Embryonic facial prominence (tissue), 1 donor: ENCODE results near the gene MYBBP1A.

Experiments used
- DNase-seq: peaks from one replicate; pipeline ENCODE4 v3.0.0-alpha.2; 2016; ENCODE audit errors: extremely low spot score

MYBBP1A gene

DNA sequence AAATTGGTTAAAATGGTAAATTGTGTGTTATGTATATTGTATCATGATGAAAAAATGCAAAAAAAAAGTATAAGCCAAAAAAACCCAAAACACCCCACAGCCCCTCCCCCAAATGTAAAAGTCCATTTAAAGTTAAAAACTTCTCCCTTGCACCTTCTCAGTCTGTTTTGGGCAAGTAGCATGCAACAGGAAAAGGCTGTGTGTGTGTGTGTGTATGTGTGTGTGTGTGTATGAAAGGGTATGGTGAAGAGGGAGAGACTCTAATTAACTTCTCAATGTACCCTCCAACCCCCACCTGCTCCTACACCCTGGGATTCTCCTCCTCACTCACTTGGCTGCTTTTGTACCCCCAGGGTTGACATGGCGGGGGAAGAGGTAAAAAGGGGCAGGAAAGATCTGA, 14.4 kb upstream of the MYBBP1A start:
- DNase-seq, result no peak

DNA sequence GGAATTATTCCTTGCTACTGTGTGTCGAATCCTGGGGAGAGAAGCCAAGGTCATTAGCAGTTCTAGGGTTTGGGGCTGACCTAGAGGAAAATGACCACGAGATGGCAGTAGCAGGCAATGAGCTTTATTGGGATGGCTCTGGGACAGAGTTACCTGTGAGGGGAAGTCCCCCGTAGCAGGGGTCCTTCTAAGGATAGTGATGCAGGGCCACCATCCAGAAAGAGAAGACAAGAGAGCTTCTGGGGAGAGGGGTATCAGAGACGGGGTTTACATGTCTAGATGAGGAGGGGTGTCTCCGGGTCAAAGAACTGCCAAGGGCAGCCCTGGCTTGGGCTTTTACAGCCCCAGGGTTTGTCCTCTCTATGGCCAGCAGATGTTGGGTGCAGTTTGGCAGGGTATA, 11.6 kb upstream of the MYBBP1A start:
- no peak for DNase-seq

DNA sequence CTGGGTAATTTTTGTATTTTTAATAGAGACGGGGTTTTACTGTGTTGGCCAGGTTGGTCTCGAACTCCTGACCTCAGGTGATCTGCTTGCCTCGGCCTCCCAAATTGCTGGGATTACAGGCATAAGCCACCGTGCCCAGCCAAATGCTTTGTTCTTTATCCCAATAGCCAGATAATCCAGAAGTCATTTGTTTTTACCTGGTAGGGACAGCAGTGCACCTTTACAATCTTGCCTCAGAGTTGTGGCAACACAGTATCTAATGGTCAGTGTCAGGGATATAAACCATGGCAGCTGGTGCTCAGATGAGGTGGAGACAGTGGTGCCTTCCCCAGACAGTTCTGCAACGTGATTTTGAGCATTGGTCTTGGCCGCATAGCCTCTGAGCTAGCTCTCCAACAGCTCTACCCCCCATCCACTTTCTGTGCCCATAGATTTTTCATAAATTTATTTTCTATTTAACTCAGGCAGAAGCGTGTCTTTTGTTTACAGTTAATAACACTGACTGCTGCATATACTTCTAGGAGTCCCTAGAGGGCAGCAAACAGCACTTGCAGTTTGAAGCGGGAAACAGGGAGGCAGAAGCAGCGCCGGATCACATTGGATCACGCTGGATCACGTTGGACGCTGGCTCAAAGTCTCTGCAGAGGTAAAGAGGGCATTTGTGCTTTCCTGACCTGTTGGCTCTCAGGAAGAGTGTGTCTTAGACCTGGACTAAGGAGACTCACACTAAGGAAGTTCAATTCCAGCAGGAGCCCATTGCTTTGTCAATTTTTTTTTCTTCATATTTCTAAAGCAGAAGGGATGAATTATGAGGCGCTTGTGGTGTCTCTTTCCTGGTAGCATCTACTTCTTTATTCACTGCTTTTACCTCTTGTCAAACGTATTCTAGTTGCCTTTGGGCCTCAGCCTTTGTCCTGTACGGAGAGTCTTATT, 10.3 kb upstream of the MYBBP1A start:
- DNase-seq, result peak; percentile 59

DNA sequence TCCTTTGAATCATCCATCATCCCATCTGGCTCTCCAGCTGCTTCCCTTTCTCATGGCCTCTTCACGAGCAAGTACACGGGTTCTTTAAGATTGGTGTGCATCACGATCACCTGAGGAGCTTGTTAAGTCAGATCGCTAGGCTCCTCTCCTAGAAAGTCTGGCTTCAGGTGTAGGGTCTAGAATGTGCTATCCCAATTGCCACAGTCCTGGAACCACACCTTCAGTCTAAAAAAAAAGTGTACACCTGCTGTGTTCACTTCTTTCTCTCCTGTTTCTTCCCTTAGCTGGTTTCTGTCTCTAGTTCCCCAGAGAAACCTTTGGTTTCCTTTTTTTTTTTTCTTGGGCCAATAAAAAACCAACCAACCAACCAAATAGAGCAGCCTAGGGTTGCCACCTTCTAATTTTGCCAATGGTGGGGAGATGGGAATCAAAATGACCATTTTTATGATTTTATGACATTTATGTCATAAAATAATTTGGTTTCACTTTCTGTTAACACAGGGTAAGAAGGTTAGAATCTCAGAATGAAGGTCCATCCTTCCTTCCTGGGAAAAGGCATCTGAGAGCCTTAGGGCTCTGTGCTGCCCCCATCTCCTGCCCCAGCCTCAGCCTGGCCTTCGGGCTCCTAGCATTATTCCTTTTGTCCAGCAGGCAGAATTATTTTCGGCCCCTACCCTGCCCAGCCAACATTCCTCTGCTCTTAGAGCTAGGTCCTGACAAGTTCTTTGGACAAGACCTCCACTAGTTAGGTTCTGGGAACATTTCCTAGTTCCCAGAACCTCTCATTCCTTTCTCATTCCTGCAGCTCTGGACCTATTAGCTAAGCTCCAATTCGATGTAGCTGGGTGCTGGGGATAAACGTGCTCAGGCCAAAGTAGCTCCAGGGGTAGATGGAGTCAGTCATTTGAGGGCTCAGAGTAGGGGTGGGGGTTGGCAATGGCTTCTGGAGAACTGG, 7.1 kb upstream of the MYBBP1A start:
- DNase-seq, result no peak

DNA sequence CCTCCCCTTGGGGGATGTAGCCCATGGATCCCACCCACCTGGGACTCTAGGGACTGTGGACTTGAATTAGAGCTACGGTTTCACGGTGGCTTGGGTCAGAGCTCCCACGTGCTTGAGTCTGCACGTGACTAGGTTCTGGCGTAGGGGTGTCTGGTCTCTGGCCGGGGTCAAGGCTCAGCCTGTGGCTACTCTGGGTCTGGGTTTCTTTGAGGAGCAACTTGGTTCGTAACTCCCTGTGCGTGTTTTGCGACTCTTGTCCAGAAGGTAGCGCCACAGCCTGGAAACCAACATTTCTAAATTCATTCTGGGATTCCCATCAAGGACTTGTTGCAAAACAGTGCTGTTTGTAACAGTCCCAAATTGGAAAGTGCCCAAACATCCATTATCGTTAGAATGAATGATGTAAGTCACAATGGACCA, 5.7 kb upstream of the MYBBP1A start:
- no peak for DNase-seq

DNA sequence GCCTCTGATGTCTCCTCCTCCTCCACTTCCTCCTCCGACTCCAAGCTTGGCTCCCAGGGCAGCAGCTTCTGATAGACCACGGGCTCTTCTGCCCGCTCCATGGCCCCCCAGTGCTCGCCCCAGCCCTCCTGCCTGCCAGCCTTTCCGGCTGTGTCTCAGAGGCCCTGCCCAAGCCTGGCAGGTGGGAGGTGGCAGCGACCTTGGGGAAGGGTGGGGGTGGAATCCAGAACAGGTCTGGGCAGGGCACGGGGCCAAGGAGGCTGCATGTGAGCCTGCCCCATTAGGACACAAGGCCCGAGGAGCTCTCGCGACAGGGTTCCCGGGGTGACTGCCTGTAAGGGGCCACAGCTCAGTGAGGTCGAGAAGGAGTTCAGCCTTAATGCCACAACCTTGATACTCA, 5.2 kb upstream of the MYBBP1A start, which contains the start of gene GGT6:
Gene GGT6, minus strand, starts transcription at position 157 of the 400 bp plus-strand sequence. Its CDS starts 56 bp downstream, at position 101.
- DNase-seq, result no peak

DNA sequence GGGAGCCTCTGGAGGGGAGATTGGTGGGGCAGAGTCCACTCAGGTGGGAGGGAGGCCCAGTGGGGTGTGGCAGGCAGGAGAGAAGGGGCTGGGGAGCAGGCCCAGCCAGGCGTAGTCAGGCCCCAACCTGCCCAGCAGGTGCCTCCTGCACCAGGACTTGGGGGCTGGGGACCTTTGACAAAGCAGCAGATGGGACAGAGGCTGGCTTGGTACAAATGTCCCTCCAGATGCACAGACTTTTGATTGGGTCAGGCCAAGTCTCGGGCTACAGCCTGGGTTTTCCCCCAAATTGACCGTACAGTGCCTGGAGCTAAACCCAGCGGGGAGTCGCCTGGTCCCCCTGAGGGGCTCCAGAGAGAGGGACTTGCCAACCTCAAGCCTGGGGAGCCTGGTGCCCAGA, 4.8 kb upstream of the MYBBP1A start:
- DNase-seq, result no peak

DNA sequence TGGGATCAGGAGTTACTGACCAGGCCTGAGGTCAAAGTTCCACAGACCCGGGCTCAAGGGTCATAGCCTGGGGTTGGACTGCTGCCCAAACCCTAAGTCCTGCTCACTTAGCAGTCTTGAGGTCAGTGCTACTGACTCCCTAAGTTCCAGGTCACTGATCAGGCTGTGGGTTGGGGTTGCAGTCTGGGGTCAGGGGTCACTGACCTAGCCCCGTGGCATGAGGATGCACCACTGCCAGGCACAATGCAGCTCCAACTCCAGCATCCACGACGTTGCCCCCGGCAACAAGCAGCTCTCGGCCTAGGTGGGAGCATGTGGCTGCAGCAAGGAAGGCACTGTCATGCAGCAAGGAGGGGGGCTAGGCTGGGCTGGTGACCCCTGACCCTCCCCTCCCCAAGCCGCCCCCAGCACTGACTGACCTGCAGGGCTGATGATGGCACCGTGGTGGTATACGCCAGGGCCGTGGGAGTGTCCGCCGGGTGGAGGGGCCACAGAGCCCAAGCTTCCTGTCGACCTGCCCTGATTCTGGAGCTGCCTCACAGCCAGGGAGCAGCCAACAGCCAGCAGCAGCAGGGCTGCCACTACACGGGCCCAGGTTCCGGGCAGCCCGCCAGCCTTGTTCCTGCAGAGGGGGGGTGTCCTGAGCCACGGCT, 4.1 kb upstream of the MYBBP1A start:
- DNase-seq, result no peak

DNA sequence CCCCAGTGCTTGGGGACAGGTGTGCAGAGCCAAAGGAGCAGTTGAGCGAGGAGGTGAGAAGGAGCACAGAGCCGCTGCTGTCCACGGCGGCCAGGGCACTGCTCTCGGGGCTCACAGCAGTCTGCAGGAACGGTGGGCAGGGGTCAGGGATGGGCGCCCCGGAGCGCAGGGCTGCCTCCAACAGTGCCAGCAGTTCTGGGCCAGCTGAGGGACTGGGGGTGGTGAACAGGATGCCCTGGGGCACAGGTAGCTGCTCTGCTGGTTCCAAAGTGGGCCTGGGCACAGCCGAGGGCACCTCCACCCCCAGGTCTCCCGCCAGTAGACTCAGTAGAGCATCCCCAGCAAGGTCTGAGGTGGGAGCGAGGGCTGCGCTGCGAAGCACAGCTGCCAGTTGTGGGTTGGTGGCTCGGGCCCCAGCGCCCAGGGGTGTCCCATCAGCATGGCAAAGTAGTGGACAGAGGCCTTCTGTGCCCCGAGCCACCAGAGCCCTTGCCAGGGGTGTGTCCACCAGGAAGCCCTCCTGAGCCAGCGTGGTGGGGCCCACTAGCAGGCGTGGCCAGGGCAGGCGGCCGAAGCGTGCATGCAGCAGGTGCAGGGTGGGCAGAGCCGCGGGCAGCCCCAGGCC, 3.3 kb upstream of the MYBBP1A start:
- no peak for DNase-seq

DNA sequence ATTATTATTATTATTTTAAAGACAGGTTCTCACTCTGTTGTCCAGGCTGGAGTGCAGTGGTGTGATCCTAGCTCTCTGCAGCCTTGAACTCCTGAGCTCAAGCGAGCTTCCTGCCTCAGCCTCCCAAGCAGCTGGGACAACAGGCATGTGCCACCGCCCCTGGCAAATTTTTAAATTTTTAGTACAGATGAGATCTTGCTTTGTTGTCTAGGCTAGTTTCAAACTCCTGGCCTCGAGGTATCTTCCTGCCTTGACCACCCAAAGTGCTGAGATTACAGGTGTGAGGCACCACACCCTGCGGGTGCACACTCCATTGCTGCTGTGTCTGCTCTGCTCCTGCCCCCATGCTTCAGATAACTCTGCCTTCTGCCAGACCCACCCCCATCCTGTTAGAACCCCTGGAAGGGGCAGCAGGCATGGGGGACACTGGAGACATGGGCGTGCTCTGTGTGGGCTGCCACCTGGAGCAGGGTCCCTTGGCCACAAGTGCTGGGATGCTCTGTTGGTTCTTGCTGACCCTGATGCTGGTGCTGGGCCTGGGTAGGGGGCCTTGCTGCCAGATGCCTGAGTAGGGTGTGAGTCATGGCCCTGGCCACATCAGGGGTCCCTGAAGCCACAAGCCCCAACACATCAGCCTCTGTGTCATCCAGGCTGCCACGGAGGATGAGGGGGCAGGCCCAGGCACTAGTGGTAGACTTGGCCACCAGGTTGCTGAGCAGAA, 2.6 kb upstream of the MYBBP1A start:
- DNase-seq, result no peak

DNA sequence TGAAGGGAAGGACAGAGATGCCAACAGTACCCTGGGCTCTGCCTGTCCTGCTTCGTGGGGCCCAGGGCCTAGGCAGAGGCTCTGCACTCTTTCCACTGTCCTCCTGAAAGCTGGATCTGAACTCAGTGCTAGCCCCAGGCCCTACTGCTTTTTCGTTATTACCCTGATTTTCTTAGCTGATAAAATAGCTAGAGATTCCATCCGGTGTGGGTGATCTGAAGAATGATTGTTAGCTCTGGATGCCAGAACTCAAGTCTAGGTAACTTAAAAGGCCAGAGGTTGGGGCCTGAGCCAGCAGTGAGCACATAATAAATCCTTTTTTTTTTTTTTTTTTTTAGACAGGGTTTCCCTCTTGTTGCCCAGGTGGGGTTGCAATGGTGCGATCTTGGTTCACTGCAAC, 1.8 kb upstream of the MYBBP1A start:
- DNase-seq, result no peak

DNA sequence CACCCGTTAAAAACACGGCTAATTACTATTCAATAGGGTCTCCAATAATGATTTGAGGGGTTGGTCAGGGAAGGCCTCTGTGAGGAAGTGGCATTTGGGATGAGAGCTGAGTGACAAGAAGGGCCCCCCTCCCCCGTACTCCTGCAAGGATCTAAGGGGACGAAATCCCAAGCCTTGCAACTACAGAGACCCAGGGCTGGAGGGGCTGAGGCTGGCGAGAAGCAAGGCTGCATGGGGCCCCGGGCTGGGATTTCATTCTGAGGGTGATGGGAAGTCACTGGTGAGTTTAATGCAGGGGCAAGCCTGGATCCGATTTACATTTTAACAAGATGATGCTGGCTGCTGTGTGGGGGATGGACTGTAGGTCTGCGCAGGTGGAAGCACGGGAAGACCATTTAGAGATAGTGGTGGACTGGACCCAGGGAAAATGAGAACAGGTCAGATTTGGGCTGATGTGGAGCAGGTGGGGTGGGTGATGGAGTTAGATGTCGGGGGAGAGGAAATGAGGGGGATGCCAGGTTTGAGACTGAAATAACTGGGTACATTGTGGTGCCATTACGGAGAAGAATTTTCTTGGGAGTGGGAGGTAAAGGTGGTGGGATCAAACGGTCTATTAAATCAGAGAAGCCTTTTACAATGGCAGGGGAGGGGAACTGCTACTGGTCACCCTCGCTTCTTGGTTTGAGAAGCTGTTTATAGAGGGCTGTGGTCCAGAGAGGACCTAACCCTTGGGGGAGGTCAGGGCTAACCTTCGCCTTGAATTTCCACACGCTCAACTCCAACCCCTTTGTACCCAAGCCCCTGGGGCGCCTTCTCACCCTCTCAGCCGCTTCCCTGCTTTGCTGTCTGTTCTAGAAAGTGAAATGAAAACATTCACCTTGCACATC, 932 bp upstream of the MYBBP1A start:
- peak; percentile 51 for DNase-seq

DNA sequence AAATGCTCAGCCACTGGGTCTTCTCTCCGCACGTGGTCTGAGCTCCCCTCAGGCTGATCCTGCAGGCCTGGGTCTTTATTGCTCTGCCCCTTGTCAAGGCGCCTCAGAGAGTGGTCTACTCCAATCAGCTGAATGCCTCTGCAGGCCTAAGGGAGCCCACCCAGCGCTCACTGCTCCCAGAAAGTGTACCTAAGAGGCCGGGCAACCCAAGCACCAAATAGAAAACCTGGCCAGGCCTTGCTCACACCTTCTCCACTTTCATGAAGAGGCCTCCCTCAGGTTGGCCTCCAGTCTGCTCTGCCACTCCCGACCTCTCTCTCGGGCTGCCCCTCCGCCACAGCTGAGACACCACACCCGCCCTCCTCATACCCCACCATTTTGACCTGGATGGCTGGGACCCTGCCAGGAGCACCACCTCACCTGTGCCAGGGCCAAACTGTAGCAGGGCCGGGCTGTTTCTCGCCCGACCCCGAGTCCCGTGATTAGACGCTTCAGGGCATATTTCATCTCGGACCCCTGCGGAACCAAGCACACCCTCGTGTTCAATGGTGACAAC, 665 bp downstream of the MYBBP1A start:
- DNase-seq, result no peak

DNA sequence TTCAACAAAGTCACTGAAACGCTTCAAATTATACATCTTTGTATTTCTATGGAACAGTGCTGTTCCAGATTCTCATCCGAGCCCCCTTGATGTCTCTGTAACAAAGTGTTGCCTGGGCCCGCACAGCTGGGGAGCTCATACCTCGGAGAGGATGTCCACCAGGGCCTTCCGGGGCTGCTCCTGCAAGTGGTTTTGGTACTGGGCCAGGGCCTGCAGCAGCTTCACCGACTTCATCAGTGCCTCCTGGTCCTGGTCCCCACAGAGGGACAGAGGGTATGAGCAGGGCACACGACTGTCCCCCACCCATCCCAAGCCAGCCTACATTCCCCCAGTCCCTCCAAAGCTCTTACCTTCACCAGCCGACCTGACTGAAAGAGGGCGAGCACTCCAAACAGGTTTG, 1.5 kb downstream of the MYBBP1A start:
- DNase-seq, result no peak

DNA sequence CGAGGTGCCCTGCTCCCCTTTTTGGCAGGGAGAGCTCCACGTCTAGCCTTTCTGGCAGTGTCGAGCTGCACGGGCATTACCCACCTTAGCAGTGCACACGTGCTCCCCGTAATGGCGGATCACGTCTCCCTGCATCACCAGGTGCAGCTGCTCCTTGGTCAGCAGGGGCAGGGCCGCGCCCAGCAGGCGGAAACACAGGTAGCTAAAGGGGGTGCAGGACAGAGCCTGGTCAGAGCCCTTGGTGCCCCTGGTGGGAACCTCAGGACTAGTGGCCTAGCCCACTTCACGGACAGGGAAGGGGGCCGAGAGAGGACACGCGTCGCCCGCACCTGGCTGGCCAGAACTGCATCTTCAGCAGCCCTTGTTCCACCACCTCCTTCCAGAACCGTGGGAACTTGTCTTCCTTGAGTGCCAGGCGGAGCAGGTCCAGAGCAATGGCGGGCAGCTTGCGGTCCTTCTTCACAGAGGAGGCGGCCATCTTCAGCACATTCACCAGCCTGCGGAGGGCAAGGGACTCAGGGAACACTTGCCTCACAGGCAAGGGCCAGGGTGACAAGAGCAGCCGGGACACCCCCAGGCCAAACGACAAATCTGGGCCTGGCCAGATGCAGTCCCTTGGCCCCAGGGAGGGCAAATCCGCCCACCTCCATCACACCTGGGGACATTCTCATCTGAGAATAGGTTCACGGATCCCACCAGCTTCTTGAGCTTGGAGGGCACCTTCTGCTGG, 3.2 kb downstream of the MYBBP1A start:
- no peak for DNase-seq

DNA sequence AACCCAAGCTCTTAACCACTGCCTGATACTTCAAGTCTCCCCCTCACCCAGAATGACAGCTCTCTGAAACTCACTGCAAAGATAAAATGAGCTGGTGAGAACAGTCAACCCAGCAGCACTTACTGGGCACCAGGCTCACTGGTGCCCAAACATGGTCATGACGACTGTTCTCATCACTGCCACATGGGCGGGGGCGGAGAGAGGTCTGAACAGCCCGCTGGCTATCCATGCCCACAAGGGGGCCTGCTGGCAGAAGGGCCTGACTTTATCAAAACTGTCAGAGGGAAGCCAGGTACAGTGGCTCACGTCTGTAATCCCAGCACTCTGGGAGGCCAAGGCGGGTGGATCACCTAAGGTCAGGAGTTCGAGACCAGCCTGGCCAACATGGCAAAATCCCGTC, 4.0 kb downstream of the MYBBP1A start:
- no peak for DNase-seq

DNA sequence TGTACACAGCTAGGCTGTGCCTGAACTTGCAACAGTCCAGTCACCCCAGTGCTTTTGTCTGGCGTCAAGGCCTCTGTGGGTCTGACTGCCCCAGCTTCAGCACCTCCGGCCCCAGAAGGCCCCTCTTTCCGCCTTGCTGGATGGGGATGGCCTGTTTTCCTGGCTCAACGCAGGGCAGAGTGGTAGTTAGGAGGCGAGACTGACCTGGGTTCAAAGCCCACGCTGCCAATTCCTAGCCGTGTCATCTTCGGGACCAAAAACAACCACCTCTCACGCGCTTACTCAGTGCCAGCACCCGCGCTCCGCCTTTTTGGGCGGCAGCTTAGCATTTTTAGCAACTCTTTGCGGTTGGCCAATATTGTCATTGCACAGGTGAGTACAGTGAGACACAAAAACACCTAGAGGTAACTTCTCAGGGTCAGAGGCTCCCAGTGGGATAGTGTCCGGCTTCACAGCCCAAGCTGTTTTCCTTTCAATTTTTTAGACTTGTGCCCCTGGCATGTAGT, 4.6 kb downstream of the MYBBP1A start:
- DNase-seq, result no peak

DNA sequence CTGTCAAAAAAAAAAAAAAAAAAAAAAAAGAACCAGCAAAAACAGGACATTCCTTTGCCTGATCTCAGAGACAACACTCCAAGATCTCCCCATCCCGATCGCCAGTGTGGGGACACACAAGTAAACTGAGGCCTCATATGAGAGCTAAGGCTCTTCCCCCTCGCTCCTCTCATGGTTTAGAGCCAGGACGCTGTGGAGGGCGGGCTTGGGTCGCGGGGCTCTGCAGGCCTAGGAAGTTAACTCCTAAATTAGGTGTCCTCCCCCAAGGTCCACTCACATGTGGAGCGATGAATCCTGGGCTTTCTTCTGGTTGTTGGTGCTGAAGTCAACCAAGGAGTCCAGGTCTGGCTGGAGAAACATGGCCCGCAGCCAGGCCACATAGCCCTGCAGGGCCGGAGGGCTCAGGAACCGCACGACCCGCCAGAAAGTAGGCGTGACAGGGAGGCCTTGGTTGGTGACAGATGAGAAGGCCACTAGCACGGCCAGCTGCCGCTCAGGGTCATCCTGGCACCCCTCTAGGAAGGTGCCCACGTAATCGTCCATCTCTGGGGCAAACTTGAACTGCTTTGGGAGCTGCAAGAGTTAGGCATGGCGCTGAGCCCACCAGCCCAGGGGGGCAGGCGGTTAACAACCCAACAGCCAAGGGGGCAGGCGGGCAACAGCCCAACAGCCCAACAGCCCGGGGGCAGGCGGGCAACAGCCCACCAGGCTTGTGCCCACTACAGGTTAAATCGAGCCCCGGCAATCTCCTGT, 5.2 kb downstream of the MYBBP1A start:
- DNase-seq, result no peak
